K562 (cell line): Measurements from ENCODE around the gene RHOV. TPM values are rescaled to one million over a fixed set of nuclear protein-coding genes. Genes with fewer than 3 reads are reported as not detected.
A peak's percentile ranks its signal among the peaks of the same experiment; 100 is the strongest.

ENCODE experiments used
- ATAC-seq: fragments of 200-7000 bp; cut with Tn5 transposase; 3 replicates; pipeline ENCODE4 v1.9.1; 2020; ENCODE audit warnings: moderate library complexity
- BruUV-seq: library from RNA; stranded (reverse); fragments of 400-500 nt; replicated peaks from 2 replicates; lab custom pipeline; 2021; lab: Mats Ljungman, UMichigan
- CTCF ChIA-PET: fragments of 300-600 bp; formaldehyde crosslinking; extraction: SDS; loops from one replicate; lab custom pipeline; 2021; ENCODE audit warnings: low intra/inter-chr PET ratio; lab: Yijun Ruan, JAX
- POLR2A ChIA-PET: fragments of 300-600, 350-650 bp; sonication (Branson Sonifier 250); formaldehyde crosslinking; extraction: SDS; loops from one replicate; lab custom pipeline; 2021; ENCODE audit warnings: antibody characterized with exemption, inconsistent platforms; lab: Yijun Ruan, JAX
- DNase-seq, 4 experiments: peaks; one replicate each; pipeline versions ENCODE4 v3.0.0 to v3.0.0-alpha.2; 2011 to 2018; ENCODE audit warnings: low spot score in 3 of 4, mixed read lengths in 3 of 4; ENCODE audit errors: extremely low read depth in 1 of 4
- FAIRE-seq: peaks from 2 replicates; lab custom pipeline; 2011; peaks lifted over from hg19 to GRCh38; lab: Jason Lieb, UNC
- H2AFZ ChIP-seq: 2 replicates; pipeline ENCODE4 v1.6.0; 2011; ENCODE audit warnings: low read depth, low read length, control low read depth, inconsistent platforms
- H3K27ac ChIP-seq: fragments of 200-600 bp; 3 replicates; pipeline ENCODE4 v1.8.0; 2011; ENCODE audit warnings: low read depth, mild to moderate bottlenecking, control low read depth, inconsistent platforms, low read length, moderate library complexity, mixed read lengths; ENCODE audit errors: extremely low read depth
- H3K27me3 ChIP-seq, 2 experiments: fragments of 300-600 bp in 1 of 2; 2 replicates in 1 of 2; 3 replicates in 1 of 2; pipeline versions ENCODE4 v1.6.0 to v1.8.0; 2011; ENCODE audit warnings: inconsistent platforms in 2 of 2, low read length in 2 of 2, mild to moderate bottlenecking in 1 of 2, mixed read lengths in 1 of 2, moderate library complexity in 1 of 2; ENCODE audit not compliant: control insufficient read depth in 2 of 2, insufficient read depth in 2 of 2
- H3K36me3 ChIP-seq: fragments of 300-600 bp; 3 replicates; pipeline ENCODE4 v1.8.0; 2011; ENCODE audit warnings: mild to moderate bottlenecking, low read length, inconsistent platforms; ENCODE audit not compliant: control insufficient read depth, insufficient read depth
- H3K4me1 ChIP-seq, 2 experiments: fragments of 200-600 bp in 1 of 2; replicated peaks in 1 of 2; 2 replicates in 1 of 2; 3 replicates in 1 of 2; pipeline versions ENCODE4 v1.5.1 to v1.8.0; 2011; ENCODE audit warnings: inconsistent platforms in 2 of 2, low read length in 2 of 2, mild to moderate bottlenecking in 1 of 2, mixed read lengths in 1 of 2, moderate library complexity in 1 of 2; ENCODE audit not compliant: control insufficient read depth in 2 of 2, insufficient read depth in 2 of 2
- H3K4me2 ChIP-seq: 2 replicates; pipeline ENCODE4 v1.6.1; 2011; ENCODE audit warnings: low read length, control low read depth, inconsistent platforms, mixed read lengths; ENCODE audit not compliant: insufficient read depth
- H3K4me3 ChIP-seq: fragments of 200-600 bp; sonication (generic), shearing (Covaris generic); 2 replicates; pipeline ENCODE4 v1.5.1; 2016; ENCODE audit warnings: control low read depth, inconsistent platforms
- H3K79me2 ChIP-seq: fragments of 200-600 bp; 3 replicates; pipeline ENCODE4 v1.8.0; 2011; ENCODE audit warnings: low read length, inconsistent platforms; ENCODE audit not compliant: control insufficient read depth, insufficient read depth
- H3K9ac ChIP-seq, 2 experiments: 2 replicates each; pipeline versions ENCODE4 v1.6.0 to v1.6.1; 2011; ENCODE audit warnings: low read depth in 2 of 2, low read length in 2 of 2, control low read depth in 1 of 2, inconsistent platforms in 1 of 2, mild to moderate bottlenecking in 1 of 2, mixed read lengths in 1 of 2; ENCODE audit not compliant: insufficient read depth in 1 of 2
- H3K9me1 ChIP-seq: one replicate; pipeline ENCODE4 v1.6.0; 2011; ENCODE audit warnings: inconsistent platforms, mild to moderate bottlenecking, low read length, moderate library complexity; ENCODE audit not compliant: control insufficient read depth, insufficient read depth
- H3K9me3 ChIP-seq: replicated peaks from 2 replicates; pipeline ENCODE4 v1.5.1; 2011; ENCODE audit warnings: low read depth, low read length, inconsistent platforms; ENCODE audit not compliant: control insufficient read depth, insufficient read depth
- H4K20me1 ChIP-seq: replicated peaks from 2 replicates; pipeline ENCODE4 v1.6.1; 2011; ENCODE audit warnings: low read length, inconsistent platforms, mixed read lengths; ENCODE audit not compliant: control insufficient read depth, insufficient read depth
- ADNP ChIP-seq: fragments of 200-800 bp; sonication (Bioruptor generic); IDR thresholded peaks from 2 replicates; pipeline ENCODE4 v1.6.1; 2016; ENCODE audit warnings: missing genetic modification characterization, missing compliant biosample characterization
- BCOR ChIP-seq: fragments of 450-650 bp; IDR thresholded peaks from 2 replicates; pipeline ENCODE4 v1.6.1; 2016
- CBX1 ChIP-seq: sonication (generic); IDR thresholded peaks from 2 replicates; pipeline ENCODE4 v1.6.1; 2016; ENCODE audit warnings: antibody characterized with exemption, low read depth, mild to moderate bottlenecking
- CCAR2 ChIP-seq: fragments of 200-400 bp; formaldehyde crosslinking; IDR thresholded peaks from 2 replicates; pipeline ENCODE4 v1.6.1; 2017; ENCODE audit warnings: mild to moderate bottlenecking, low read depth, low read length
- DACH1 ChIP-seq: fragments of 450-650 bp; IDR thresholded peaks from 2 replicates; pipeline ENCODE4 v1.6.1; 2018; ENCODE audit not compliant: partially characterized antibody
- GTF2E2 ChIP-seq: fragments of 200-800 bp; sonication (Bioruptor generic); IDR thresholded peaks from 2 replicates; pipeline ENCODE4 v1.6.1; 2016; ENCODE audit warnings: missing genetic modification characterization, missing compliant biosample characterization
- HDAC2 ChIP-seq: fragments of 450-650 bp; IDR thresholded peaks from 2 replicates; pipeline ENCODE4 v1.6.1; 2016; ENCODE audit warnings: mild to moderate bottlenecking
- HDAC8 ChIP-seq: fragments of 450-650 bp; IDR thresholded peaks from 2 replicates; pipeline ENCODE4 v1.6.1; 2016; ENCODE audit warnings: mild to moderate bottlenecking, missing genetic modification characterization, moderate library complexity, missing compliant biosample characterization
- MYNN ChIP-seq, 2 experiments: sonication (generic); formaldehyde crosslinking in 1 of 2; IDR thresholded peaks; 2 replicates each; pipeline versions ENCODE4 v1.5.0 to v1.6.1; 2016 to 2020; ENCODE audit warnings: antibody characterized with exemption in 1 of 2, missing genetic modification reagents in 1 of 2
- RBM25 ChIP-seq: fragments of 200-400 bp; formaldehyde crosslinking; IDR thresholded peaks from 2 replicates; pipeline ENCODE4 v1.6.1; 2018; ENCODE audit warnings: low read length, low read depth, moderate library complexity; ENCODE audit not compliant: severe bottlenecking
- SPI1 ChIP-seq: IDR thresholded peaks from 2 replicates; pipeline ENCODE4 v1.6.1; 2011; ENCODE audit warnings: low read depth, low read length, control low read depth, borderline replicate concordance
- SREBF2 ChIP-seq: sonication (generic); formaldehyde crosslinking; IDR thresholded peaks from 2 replicates; pipeline ENCODE4 v1.4.0; 2020; ENCODE audit warnings: mild to moderate bottlenecking, missing genetic modification reagents
- TAF9B ChIP-seq: fragments of 450-650 bp; IDR thresholded peaks from 2 replicates; pipeline ENCODE4 v1.6.1; 2018; ENCODE audit warnings: mild to moderate bottlenecking; ENCODE audit not compliant: partially characterized antibody
- TAL1 ChIP-seq: fragments of 450-650 bp; IDR thresholded peaks from 2 replicates; pipeline ENCODE4 v1.6.1; 2016; ENCODE audit warnings: mild to moderate bottlenecking
- TFAP4 ChIP-seq: sonication (generic); formaldehyde crosslinking; IDR thresholded peaks from 2 replicates; pipeline ENCODE4 v1.8.0; 2022; ENCODE audit warnings: missing genetic modification reagents, mild to moderate bottlenecking, moderate library complexity, borderline replicate concordance
- TRIM28 ChIP-seq: fragments of 450-650 bp; IDR thresholded peaks from 2 replicates; pipeline ENCODE4 v1.6.1; 2017
- ZFP1 ChIP-seq: fragments of 450-650 bp; formaldehyde crosslinking; IDR thresholded peaks from 2 replicates; pipeline ENCODE4 v1.4.0; 2020; ENCODE audit warnings: mild to moderate bottlenecking, mixed read lengths
- ZKSCAN1 ChIP-seq: fragments of 150-350 bp; IDR thresholded peaks from 2 replicates; pipeline ENCODE4 v1.6.1; 2016; ENCODE audit warnings: low read depth, low read length
- ZNF133 ChIP-seq: fragments of 250-450 bp; sonication (Bioruptor Pico); IDR thresholded peaks from 2 replicates; pipeline ENCODE4 v1.4.0; 2020; ENCODE audit warnings: mild to moderate bottlenecking
- WGBS: fragments of 100-300 bp; shearing (Covaris generic); methylation state at CpG from one replicate; pipeline ENCODE4 v1.1.6; 2016; ENCODE audit warnings: low coverage, mixed read lengths; ENCODE audit not compliant: insufficient coverage; ENCODE audit errors: missing lambda C conversion rate; 5-methylcytosine and 5-hydroxymethylcytosine counted together
- in situ Hi-C: fragments of 300-500 bp; cut with MboI; formaldehyde crosslinking; loops from 4 replicates; pipeline ENCODE4 v1.15.0; 2018; ENCODE audit warnings: inconsistent platforms, mixed read lengths
- intact Hi-C: fragments of 100-400 bp; cut with micrococcal nuclease; formaldehyde crosslinking; loops from 2 replicates; pipeline ENCODE4 v1.14.2; 2022
- polyA plus RNA-seq, 8 experiments: library from polyadenylated mRNA; depleted of rRNA in 4 of 8; stranded (reverse) in 5 of 8; unstranded in 3 of 8; fragments of >200 nt; fragmentation: Nextera tagmentation in 2 of 8; fragmentation: Illumina TruSeq in 1 of 8; extraction: Ambion mirVana in 2 of 8; extraction: Trizol in 1 of 8; gene quantifications; 2 replicates each; pipeline versions ENCODE4 v1.2.1 to v1.2.3, GENCODE V29; 2011 to 2014; ENCODE audit warnings: inconsistent platforms in 1 of 8, missing spikeins in 1 of 8
- total RNA-seq, 7 experiments: library from RNA; depleted of rRNA in 6 of 7; stranded (reverse); fragments of >200 nt in 6 of 7; fragmentation: Illumina TruSeq in 2 of 7; extraction: Trizol in 2 of 7; gene quantifications; 2 replicates each; pipeline versions ENCODE4 v1.2.1 to v1.2.3, GENCODE V29; 2011 to 2021; ENCODE audit warnings: low replicate concordance in 1 of 7
- TF ChIP-seq, protein P1 (sequence below), 2 experiments: fragments of 450-650 bp in 1 of 2; sonication (generic) in 1 of 2; formaldehyde crosslinking in 1 of 2; IDR thresholded peaks in 1 of 2; conservative IDR thresholded peaks in 1 of 2; 2 replicates each; pipeline versions ENCODE4 v1.6.1 to v1.8.1; 2016 to 2023; ENCODE audit warnings: mild to moderate bottlenecking in 2 of 2, moderate library complexity in 2 of 2, inconsistent platforms in 1 of 2, missing genetic modification reagents in 1 of 2
- TF ChIP-seq, protein P2 (sequence below): fragments of 250-450 bp; sonication (Bioruptor Pico); IDR thresholded peaks from 2 replicates; pipeline ENCODE4 v1.9.0; 2021; ENCODE audit warnings: mild to moderate bottlenecking
- TF ChIP-seq, protein P3 (sequence below): fragments of 250-450 bp; sonication (Bioruptor Pico); IDR thresholded peaks from 2 replicates; pipeline ENCODE4 v1.8.0; 2021; ENCODE audit warnings: moderate library complexity, mild to moderate bottlenecking, inconsistent platforms

RHOV gene
- total and polyA plus RNA-seq, 9 of the 15 experiments (the other 6 are each of a cell fraction or from before 2014, with no cell fraction given): 0.08 to 2.0 (median 1.1) TPM

GRCh38 chr15:40901053-40901443, 27.0 kb upstream of the RHOV start:
- CTCF ChIA-PET: interaction anchor here (0.7 kb wide), 1 partner anchor 202 kb away, joined by 4 read pairs; no protein-coding TSS in a partner anchor
- peaks cover 0 to 22% of the 10 kb centered on the region in 2 experiments; a peak in 3 of 5 replicates for H3K4me1 ChIP-seq
- no peak for FAIRE-seq
- intact Hi-C loops: no loop called here
- H3K27ac ChIP-seq: no peak overlapping the region
- H3K79me2 ChIP-seq: peaks cover 3% of the 10 kb centered on the region; the same call in 1 of the 3 replicates
- no peak for DNase-seq
- POLR2A ChIA-PET: no interaction called here
- no peaks in the 10 kb centered on the region for H3K9me1 ChIP-seq
- 96% methylated on average over 4 of the region's 5 CpGs for WGBS
- H3K36me3 ChIP-seq: peaks cover 66% of the 10 kb centered on the region; the same call in 2 of the 3 replicates
- H3K4me2 ChIP-seq: no peak overlapping the region
- ATAC-seq: no peak
- H3K4me3 ChIP-seq: no peak overlapping the region
- no peaks in the 10 kb centered on the region for H3K27me3 ChIP-seq
- H3K9ac ChIP-seq: no peak overlapping the region
- H4K20me1 ChIP-seq: peaks cover 31% of the 10 kb centered on the region; the same call in 1 of the 2 replicates
- H2AFZ ChIP-seq: no peak overlapping the region
- in situ Hi-C loops: no loop called here
- BruUV-seq: no TSS peak
- H3K9me3 ChIP-seq: no peaks in the 10 kb centered on the region
- TF ChIP-seq ZNF133 (CRISPR knock-in tag): no peak
- TF ChIP-seq HDAC8 (tag): no peak
- no peak for TF ChIP-seq CCAR2
- no peak for TF ChIP-seq TFAP4 (CRISPR knock-in tag)
- TF ChIP-seq TAF9B: no peak
- no peak for TF ChIP-seq TAL1
- no peak for TF ChIP-seq GTF2E2 (tag)
- TF ChIP-seq ZKSCAN1: no peak
- TF ChIP-seq DACH1: no peak
- no peak for TF ChIP-seq SPI1
- peak; percentile 99 for TF ChIP-seq BCOR
- TF ChIP-seq, protein P1, sequence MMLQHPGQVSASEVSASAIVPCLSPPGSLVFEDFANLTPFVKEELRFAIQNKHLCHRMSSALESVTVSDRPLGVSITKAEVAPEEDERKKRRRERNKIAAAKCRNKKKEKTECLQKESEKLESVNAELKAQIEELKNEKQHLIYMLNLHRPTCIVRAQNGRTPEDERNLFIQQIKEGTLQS (IDR thresholded peaks at IDR 0.05): no peak
- TF ChIP-seq, protein P1 (CRISPR knock-in tag; conservative IDR thresholded peaks at IDR 0.05): no peak
- no peak for TF ChIP-seq TRIM28
- peak; percentile 89 for TF ChIP-seq RBM25
- peak; percentile 83 for TF ChIP-seq HDAC2
- TF ChIP-seq SREBF2 (CRISPR knock-in tag): no peak
- TF ChIP-seq, protein P2, sequence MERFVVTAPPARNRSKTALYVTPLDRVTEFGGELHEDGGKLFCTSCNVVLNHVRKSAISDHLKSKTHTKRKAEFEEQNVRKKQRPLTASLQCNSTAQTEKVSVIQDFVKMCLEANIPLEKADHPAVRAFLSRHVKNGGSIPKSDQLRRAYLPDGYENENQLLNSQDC (CRISPR knock-in tag): no peak
- TF ChIP-seq, protein P3, sequence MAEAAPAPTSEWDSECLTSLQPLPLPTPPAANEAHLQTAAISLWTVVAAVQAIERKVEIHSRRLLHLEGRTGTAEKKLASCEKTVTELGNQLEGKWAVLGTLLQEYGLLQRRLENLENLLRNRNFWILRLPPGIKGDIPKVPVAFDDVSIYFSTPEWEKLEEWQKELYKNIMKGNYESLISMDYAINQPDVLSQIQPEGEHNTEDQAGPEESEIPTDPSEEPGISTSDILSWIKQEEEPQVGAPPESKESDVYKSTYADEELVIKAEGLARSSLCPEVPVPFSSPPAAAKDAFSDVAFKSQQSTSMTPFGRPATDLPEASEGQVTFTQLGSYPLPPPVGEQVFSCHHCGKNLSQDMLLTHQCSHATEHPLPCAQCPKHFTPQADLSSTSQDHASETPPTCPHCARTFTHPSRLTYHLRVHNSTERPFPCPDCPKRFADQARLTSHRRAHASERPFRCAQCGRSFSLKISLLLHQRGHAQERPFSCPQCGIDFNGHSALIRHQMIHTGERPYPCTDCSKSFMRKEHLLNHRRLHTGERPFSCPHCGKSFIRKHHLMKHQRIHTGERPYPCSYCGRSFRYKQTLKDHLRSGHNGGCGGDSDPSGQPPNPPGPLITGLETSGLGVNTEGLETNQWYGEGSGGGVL (CRISPR knock-in tag): no peak
- peak; percentile 73; the same call in 1 of the 2 replicates for TF ChIP-seq CBX1
- no peak for TF ChIP-seq ZFP1 (CRISPR knock-in tag)
- peak; percentile 88 for TF ChIP-seq ADNP (tag)
- no peak for TF ChIP-seq MYNN (IDR thresholded peaks at IDR 0.05)
- no peak for TF ChIP-seq MYNN (CRISPR knock-in tag; IDR thresholded peaks at IDR 0.05)
